Measurements from ENCODE around the gene DNAJB8.

Gene DNAJB8

GRCh38 chr3:128463771-128464170 lies 2.9 kb downstream of the DNAJB8 start:
- no peak for DNase-seq

GRCh38 chr3:128463354-128463753 lies 3.3 kb downstream of the DNAJB8 start:
- no peak for DNase-seq

GRCh38 chr3:128462931-128463330 lies 3.8 kb downstream of the DNAJB8 start:
- no peak for DNase-seq

DNA sequence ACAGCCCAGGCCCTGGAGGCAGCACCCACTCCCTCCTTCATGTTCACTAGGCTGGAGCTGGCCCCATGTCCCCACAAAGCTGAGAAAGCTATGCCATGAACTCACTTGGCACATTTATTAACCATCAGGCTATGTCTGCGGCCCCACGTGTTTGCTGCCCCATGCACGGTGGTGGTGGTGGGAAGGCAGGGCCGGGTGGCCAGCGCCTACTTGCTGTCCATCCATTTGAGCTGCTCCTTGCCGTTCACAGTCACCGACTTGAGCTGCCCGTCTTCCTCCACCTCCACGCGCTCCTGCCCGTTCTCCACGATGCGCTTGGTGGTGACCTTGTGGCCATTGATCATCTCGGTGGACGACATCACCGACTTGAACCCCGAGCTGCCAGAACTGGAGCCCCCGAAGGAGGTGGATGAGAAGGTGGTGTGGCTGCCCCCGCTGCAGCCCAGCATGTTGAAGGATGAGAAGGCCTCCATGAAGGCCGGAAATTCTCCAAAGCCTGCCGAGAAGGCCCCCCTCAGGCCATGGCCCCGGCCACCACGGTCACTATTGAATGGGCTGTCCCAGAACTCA lies 4.3 kb downstream of the DNAJB8 start:
- DNase-seq, result no peak

GRCh38 chr3:128461731-128462130 lies 5.0 kb downstream of the DNAJB8 start:
- no peak for DNase-seq

- no peak for DNase-seq
Observed at GRCh38 chr3:128459461-128459820, 7.2 kb downstream of the DNAJB8 start.

- no peak for DNase-seq
Observed at GRCh38 chr3:128458746-128459460, 7.8 kb downstream of the DNAJB8 start.

DNA sequence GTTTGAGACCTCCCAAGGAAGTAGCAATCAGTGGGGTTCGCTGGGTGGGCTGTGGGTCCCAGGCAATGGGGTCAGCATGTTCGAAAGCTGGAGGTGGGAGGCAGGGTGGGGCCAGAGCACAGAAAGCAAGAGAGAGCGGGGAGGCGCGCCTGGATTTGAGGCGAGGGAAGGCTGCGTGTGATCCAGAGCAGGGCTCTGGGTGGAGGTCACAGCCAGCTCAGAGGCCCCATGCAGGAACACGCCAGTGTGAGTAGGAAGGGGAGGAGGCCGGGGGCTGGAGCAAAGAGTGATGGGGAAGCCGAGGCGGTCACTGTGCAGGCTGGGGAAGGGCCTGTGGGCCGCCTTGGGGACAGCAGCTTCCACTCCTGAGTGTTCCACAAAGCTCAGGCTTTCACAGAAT lies 8.8 kb downstream of the DNAJB8 start:
- no peak for DNase-seq

DNA sequence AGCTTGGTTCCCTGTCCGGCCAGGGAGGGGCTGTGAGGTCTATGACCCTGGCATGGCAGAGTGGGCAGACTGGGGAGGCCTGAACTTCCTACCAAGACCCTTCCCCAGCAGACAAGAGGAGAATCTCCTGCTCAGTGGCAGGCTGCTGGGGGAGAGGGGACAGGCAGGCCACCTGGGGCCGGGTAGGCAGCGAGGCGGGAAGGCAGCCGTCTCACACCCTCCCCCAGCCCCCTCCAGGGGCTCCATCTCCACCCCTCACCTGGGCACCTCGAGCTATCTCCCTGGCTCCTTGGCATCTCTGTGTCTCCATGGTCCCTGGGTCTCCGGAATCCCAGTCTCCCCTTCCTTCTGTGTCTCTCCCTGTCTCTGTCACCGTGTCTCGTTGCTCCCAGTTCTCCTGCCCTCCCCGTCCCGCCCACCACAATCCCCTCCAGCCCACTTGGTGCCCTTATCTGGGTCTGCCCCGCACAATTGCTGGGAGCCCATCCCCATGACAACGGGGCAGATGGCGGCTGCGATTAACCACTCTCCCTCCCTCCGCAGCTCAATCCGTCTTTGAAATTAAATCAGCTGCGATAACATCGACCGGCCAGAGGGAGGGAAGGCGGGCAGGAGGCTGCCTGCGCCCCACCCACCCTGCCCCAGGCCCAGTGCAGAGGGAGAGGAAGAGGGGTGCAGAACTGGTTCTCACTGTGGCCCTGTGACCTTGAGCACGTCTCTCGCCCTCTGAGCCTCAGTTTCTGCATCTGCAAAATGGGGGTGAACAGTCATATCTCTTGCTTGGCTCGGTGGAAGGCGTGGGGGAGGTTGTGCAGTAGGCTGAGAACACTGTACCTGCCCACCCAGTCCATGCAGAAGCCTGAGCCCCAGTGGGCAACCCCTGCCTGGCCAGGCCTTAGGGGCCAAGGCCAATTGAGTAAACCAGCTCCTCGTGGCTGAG lies 9.6 kb downstream of the DNAJB8 start:
- DNase-seq, result no peak

DNA sequence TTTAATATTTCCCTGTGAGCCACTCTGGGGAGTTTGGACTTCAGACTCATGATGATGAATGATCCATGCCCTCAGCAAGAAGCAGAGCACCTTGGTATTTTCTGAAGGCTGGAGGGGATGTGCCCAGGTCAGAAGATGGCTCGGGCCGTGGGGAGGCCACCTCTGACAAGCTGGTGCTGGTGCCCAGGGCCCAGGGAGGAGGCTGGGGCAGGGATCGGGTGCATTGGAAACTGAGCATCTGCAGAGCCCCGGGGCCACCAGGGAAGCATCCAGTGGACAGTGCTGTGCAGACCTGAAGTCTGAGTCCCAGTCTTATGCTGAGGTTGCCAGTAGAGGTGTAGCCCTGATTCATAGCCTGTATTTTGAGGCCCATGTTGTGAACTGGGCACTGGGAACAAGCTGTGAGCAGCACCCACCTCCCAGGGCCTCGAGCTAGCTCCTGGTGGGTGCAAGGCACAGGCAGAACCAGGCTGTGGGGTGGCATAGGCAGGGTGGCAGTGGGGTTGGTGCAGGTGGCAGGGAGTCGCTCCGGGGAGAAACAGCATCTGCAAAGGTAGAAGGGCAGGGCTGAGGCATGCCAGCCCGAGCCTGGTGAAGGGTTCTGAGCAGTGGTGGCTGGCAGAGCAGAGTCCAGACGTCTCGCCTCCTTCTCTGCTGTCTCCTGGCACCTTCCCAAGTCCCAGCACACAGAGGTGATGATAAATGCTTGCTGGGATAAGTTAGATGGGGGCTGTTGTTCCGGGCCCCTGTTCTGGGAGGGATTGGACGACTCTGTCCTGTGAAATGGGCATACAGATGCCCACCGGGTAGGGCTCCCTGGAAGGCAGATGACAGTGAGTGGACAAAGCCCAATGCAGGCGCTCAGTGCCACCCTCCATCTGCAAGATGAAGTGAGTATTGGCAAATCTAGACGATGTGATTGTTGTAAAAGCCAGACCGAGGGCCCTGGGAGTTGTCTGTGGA lies 10.6 kb downstream of the DNAJB8 start:
- no peak for DNase-seq

GRCh38 chr3:128455116-128455515 lies 11.6 kb downstream of the DNAJB8 start:
- no peak for DNase-seq

DNA sequence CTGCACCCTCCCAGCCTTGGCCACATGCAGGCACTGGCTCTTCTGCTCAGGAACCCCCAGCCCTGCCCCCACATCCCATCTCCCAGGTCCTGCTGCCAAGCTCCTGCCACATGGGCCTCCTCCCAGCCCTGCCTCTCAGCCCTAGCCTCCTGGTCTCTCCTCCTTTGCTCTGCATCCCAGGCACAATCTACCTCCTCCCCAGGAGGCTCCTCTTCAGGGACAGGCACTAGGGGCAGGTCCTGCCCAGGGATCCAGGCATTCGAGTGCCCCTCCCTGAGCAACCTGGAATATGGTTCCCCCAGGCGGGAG lies 12.4 kb downstream of the DNAJB8 start:
- no peak for DNase-seq

DNA sequence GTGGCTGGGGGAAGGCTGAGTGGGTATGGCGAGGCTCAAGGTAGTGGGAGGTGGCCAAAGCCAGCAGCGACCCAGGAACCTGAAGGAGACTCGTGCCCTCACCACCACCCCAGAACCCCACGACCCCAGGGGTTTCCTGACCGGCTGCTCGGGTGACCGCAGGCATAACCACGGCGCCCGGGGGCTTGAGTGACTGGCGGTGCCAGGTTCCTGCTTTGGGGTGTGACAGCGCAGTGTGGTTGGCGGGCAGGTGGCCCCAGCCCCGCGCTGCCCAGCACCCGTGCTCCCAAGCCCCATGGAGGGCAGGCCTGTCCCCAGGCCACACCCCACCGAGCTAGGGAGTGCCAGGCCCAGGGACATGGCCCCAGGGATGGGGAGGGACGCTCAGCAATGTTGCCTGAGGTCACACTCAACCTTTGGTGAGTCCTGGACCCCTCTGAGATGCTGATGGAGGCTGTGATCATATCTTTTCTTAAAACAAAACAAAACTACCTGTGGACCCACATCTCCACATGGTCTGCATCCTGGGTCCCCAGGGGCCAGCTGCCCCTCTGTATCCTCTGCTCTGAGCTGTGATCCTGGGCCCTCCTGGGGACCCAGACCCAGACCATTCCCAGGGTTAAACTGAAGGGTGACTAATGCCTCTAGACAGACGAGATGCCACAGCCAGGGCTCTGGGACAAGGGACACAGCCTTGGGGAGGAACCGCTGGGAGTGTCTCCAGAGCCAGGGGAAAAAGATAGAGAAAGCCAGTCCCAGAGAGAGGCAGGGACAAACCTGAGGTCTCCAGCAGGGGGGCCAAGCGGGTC lies 13.0 kb downstream of the DNAJB8 start:
- no peak for DNase-seq

DNA sequence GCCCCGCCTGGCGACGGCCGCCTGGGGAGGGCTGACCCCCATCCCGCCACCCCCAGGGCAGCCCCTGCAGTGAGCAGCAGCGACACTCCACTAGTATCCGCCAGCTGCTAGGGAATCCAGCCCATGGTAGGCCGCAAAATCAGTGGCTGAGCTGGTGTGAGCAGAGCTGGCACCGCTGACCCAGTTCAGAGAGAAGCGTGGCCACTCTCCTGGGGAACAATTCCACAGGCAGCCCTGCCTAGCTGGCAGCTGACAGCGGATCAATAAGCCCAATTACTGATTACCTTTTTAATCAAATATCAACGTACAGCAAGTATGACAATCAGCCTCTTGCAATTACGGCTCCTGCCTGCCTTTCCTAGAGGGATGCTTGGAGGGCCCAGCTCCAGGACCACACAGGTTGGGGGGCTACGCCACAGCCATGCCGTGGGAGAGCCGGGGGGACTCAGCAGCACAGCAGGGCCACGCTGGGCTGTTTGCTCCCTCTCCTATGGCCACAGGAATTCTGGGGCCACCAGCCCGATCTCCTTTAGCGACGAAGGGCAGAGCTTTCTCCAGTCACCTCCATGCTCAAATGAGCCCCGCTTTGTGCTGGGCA lies 13.9 kb downstream of the DNAJB8 start:
- DNase-seq, result no peak

GRCh38 chr3:128452120-128452519 lies 14.6 kb downstream of the DNAJB8 start:
- no peak for DNase-seq

- no peak for DNase-seq
Observed at GRCh38 chr3:128449111-128449638, 17.5 kb downstream of the DNAJB8 start.

DNA sequence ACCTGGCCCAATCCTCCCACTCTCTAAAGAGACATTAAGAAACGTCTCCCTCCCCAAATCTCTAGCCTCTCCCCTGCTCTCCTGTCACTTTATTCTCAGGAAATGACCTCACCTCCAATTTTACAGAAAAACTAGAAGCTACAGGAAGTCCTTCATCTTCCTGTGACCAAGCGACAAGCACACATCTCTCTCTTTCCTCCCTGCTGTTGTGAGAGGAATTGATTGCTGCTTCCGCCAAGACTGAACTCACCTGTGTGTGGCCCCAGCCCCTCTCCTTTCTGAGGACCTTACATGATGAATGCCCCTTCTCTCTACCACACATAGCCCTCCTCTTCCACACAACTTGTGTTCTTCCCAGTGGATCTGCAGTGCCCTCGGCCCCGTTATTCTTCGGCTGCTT lies 18.2 kb downstream of the DNAJB8 start:
- DNase-seq, result peak in 1 of 2 donors; percentile 33

DNA sequence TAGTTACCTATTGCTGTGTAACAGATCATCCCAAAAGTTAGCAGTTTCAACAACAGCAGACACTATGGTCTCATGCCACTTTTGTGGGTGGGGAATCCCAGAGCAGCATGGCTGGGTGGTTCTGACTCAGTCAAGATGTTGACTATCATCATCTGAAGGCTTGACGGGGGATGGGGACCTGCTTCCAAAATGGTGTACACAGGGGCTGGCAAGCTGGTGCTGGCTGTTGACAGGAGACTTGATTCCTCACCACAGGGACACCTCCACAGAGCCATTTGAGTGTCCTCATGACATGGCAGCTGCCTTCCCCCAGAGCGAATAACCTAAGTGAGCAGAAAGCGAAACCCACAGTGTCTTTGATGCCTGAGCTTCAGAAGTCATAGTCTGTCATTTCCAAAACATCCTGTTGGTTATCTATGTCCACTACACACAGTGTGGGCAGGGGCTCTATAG lies 19.1 kb downstream of the DNAJB8 start:
- no peak for DNase-seq

DNA sequence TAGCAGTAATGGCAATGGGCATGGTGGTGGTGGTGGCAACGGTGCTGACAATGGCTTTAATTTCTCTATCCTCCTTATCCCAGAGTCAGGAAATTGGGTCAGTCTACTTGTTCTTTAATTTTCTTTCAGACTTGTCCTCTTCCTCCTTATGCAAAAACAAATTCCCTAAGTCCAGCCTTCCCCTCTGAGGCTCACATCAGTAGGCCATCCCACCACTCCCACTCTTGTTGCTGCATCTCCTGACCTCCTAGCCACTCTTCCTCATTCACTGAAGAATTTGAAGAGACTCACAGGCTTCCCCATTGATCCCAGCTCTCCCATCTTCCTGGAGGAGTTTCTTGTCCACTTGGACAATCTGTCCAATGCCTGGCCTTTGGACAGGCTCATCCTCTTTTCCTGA lies 19.9 kb downstream of the DNAJB8 start:
- no peak for DNase-seq

GRCh38 chr3:128445357-128445756 lies 21.3 kb downstream of the DNAJB8 start:
- DNase-seq, result no peak

DNA sequence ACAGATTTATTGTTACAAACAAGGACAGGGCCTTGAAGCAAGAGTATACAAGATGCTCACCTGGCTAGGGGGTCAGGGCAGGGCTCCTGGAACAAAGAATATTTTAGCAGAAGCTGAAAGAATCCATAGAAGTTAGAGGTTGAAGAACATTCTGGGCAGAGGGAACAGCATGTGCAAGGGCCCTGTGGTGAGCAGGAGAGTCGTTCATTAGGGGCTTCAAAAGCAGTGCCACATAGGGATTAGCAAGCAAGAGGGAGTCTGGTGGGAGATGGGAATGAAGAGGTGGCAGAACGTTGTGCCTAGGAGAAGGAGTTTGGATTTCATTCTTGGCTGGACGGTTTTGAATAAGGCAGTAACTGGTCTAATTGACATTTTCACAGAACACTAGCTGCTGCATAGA lies 22.9 kb downstream of the DNAJB8 start:
- no peak for DNase-seq
